Loucy (cell line): ENCODE data around the gene GPR107.

Experiments used
- H2AFZ ChIP-seq: fragments of 200-600 bp; sonication (generic); 2 replicates; pipeline ENCODE4 v1.6.0; 2016; ENCODE audit warnings: antibody characterized with exemption, mild to moderate bottlenecking, low read length, moderate library complexity
- H3F3A ChIP-seq: fragments of 200-600 bp; 2 replicates; pipeline ENCODE4 v1.6.0; 2016; ENCODE audit warnings: antibody characterized with exemption, low read depth, mild to moderate bottlenecking
- H3K27me3 ChIP-seq: fragments of 200-600 bp; sonication (generic); 2 replicates; pipeline ENCODE4 v1.6.1; 2014; ENCODE audit warnings: low read length, mild to moderate bottlenecking; ENCODE audit not compliant: insufficient read depth, poor library complexity, severe bottlenecking
- H3K36me3 ChIP-seq: fragments of 200-600 bp; sonication (generic); 2 replicates; pipeline ENCODE4 v1.6.1; 2016; ENCODE audit warnings: low read length; ENCODE audit not compliant: insufficient read depth
- H3K4me1 ChIP-seq: fragments of 200-600 bp; sonication (generic); 2 replicates; pipeline ENCODE4 v1.5.1; 2014; ENCODE audit warnings: low read length, mild to moderate bottlenecking; ENCODE audit not compliant: insufficient read depth, poor library complexity, severe bottlenecking
- H3K4me2 ChIP-seq: fragments of 200-600 bp; sonication (generic); 2 replicates; pipeline ENCODE4 v1.6.0; 2014; ENCODE audit warnings: antibody characterized with exemption, low read length, low read depth, mild to moderate bottlenecking; ENCODE audit not compliant: poor library complexity, severe bottlenecking
- H3K4me3 ChIP-seq: fragments of 200-600 bp; sonication (generic); 2 replicates; pipeline ENCODE4 v1.5.1; 2014; ENCODE audit warnings: low read length, mild to moderate bottlenecking, mixed read lengths; ENCODE audit not compliant: poor library complexity, severe bottlenecking
- H3K79me2 ChIP-seq: fragments of 200-600 bp; sonication (generic); 2 replicates; pipeline ENCODE4 v1.6.1; 2014; ENCODE audit warnings: low read length; ENCODE audit not compliant: insufficient read depth
- H3K9ac ChIP-seq: fragments of 200-600 bp; sonication (generic); 2 replicates; pipeline ENCODE4 v1.6.0; 2014; ENCODE audit warnings: mild to moderate bottlenecking, low read depth, low read length, moderate library complexity; ENCODE audit not compliant: poor library complexity, severe bottlenecking
- H3K9me2 ChIP-seq: fragments of 200-600 bp; sonication (generic); replicated peaks from 2 replicates; pipeline ENCODE4 v1.6.1; 2016; ENCODE audit warnings: low read depth, low read length, mixed read lengths
- H3K9me3 ChIP-seq: fragments of 200-600 bp; sonication (generic); 2 replicates; pipeline ENCODE4 v1.6.1; 2014; ENCODE audit warnings: mild to moderate bottlenecking, antibody characterized with exemption, low read length, low read depth; ENCODE audit not compliant: insufficient read depth
- H4K20me1 ChIP-seq: fragments of 200-600 bp; sonication (generic); 2 replicates; pipeline ENCODE4 v1.6.0; 2014; ENCODE audit warnings: antibody characterized with exemption, low read length, mild to moderate bottlenecking; ENCODE audit not compliant: insufficient read depth, poor library complexity, severe bottlenecking
- CTCF ChIP-seq: fragments of 200-600 bp; sonication (generic); conservative IDR thresholded peaks from 2 replicates; pipeline ENCODE4 v1.5.1; 2014; ENCODE audit warnings: mild to moderate bottlenecking, antibody characterized with exemption, low read length
- EZH2phosphoT487 ChIP-seq: fragments of 200-600 bp; IDR thresholded peaks from 2 replicates; pipeline ENCODE4 v1.6.1; 2018; ENCODE audit warnings: antibody characterized with exemption, mild to moderate bottlenecking, moderate library complexity, borderline replicate concordance

Gene GPR107

GRCh38 chr9:130156672-130157071 lies 103.0 kb downstream of the GPR107 start:
- no peaks in the 10 kb centered on the region for H4K20me1 ChIP-seq
- no peak overlapping the region for H3K4me3 ChIP-seq
- H3K36me3 ChIP-seq, result no peaks in the 10 kb centered on the region
- H3K9me2 ChIP-seq, result no peaks in the 10 kb centered on the region
- no peaks in the 10 kb centered on the region for H3K9me3 ChIP-seq
- H3K27me3 ChIP-seq, result no peaks in the 10 kb centered on the region
- H3K4me1 ChIP-seq, result no peaks in the 10 kb centered on the region
- no peaks in the 10 kb centered on the region for H3K79me2 ChIP-seq
- TF ChIP-seq EZH2phosphoT487 (no peak), CTCF (no peak)
- no peak overlapping the region for H2AFZ ChIP-seq
- no peaks in the 10 kb centered on the region for H3F3A ChIP-seq
- no peak overlapping the region for H3K9ac ChIP-seq
- no peak overlapping the region for H3K4me2 ChIP-seq

GRCh38 chr9:130157079-130157478 lies 103.4 kb downstream of the GPR107 start:
- TF ChIP-seq CTCF, result no peak
- no peak for TF ChIP-seq EZH2phosphoT487
- H3K9me2 ChIP-seq, result no peaks in the 10 kb centered on the region
- H3K9ac ChIP-seq, result no peak overlapping the region
- H2AFZ ChIP-seq, result no peak overlapping the region
- H3K4me3 ChIP-seq, result no peak overlapping the region
- H3K27me3 ChIP-seq, result no peaks in the 10 kb centered on the region
- H3K79me2 ChIP-seq, result no peaks in the 10 kb centered on the region
- no peak overlapping the region for H3K4me2 ChIP-seq
- H3K4me1 ChIP-seq, result no peaks in the 10 kb centered on the region
- H3K9me3 ChIP-seq, result no peaks in the 10 kb centered on the region
- no peaks in the 10 kb centered on the region for H3F3A ChIP-seq
- H3K36me3 ChIP-seq, result no peaks in the 10 kb centered on the region
- no peaks in the 10 kb centered on the region for H4K20me1 ChIP-seq

- Histone ChIP-seq H3K9me2 (no peaks in the 10 kb centered on the region), H3F3A (no peaks in the 10 kb centered on the region), H4K20me1 (no peaks in the 10 kb centered on the region), H3K4me1 (no peaks in the 10 kb centered on the region), H3K27me3 (no peaks in the 10 kb centered on the region), H3K4me3 (no peak overlapping the region), H3K79me2 (no peaks in the 10 kb centered on the region), H3K4me2 (no peak overlapping the region), H3K36me3 (no peaks in the 10 kb centered on the region), H3K9me3 (no peaks in the 10 kb centered on the region), H3K9ac (no peak overlapping the region), H2AFZ (no peak overlapping the region)
- TF ChIP-seq CTCF, result no peak
- no peak for TF ChIP-seq EZH2phosphoT487
Measured at GRCh38 chr9:130158001-130158400, 104.3 kb downstream of the GPR107 start.
